H1 (cell line): ENCODE measurements around the gene NR2C2. TPM values are rescaled to one million over a fixed set of nuclear protein-coding genes. Genes with fewer than 3 reads are reported as not detected.

Experiments used
- CTCF ChIA-PET: fragments of 300-600 bp; sonication (Branson Sonifier 250); formaldehyde crosslinking; loops from one replicate; lab custom pipeline; 2021; ENCODE audit not compliant: partially characterized antibody; lab: Charles Lee
- POLR2A ChIA-PET: fragments of 300-600 bp; sonication (Branson Sonifier 250); formaldehyde crosslinking; loops from one replicate; lab custom pipeline; 2021; ENCODE audit warnings: inconsistent platforms; ENCODE audit not compliant: partially characterized antibody; lab: Charles Lee
- DNase-seq, 2 experiments: peaks; one replicate each; pipeline versions ENCODE4 v3.0.0 to v3.0.0-alpha.2; 2010 to 2022; ENCODE audit warnings: low spot score in 2 of 2, low read depth in 1 of 2, mixed read lengths in 1 of 2
- FAIRE-seq: peaks from 2 replicates; lab custom pipeline; 2011; peaks lifted over from hg19 to GRCh38; lab: Jason Lieb, UNC
- H2AFZ ChIP-seq: 2 replicates; pipeline ENCODE4 v1.8.1; 2012; ENCODE audit warnings: low read length, inconsistent platforms
- H2AK5ac ChIP-seq: 2 replicates; pipeline ENCODE4 v1.6.1; 2013; ENCODE audit warnings: low read depth, low read length
- H2BK120ac ChIP-seq: replicated peaks from 2 replicates; pipeline ENCODE3; 2013; ENCODE audit warnings: low read depth, low read length, inconsistent platforms
- H2BK12ac ChIP-seq: 2 replicates; pipeline ENCODE4 v1.6.1; 2013; ENCODE audit warnings: low read depth, low read length
- H2BK15ac ChIP-seq: 2 replicates; pipeline ENCODE4 v1.6.1; 2013; ENCODE audit warnings: low read length
- H2BK20ac ChIP-seq: 2 replicates; pipeline ENCODE4 v1.6.1; 2013; ENCODE audit warnings: low read length
- H2BK5ac ChIP-seq: 2 replicates; pipeline ENCODE4 v1.6.1; 2013; ENCODE audit warnings: low read depth, low read length
- H3K14ac ChIP-seq: 2 replicates; pipeline ENCODE4 v1.6.1; 2013; ENCODE audit warnings: inconsistent platforms; ENCODE audit not compliant: insufficient read length
- H3K18ac ChIP-seq: 2 replicates; pipeline ENCODE4 v1.6.1; 2013; ENCODE audit warnings: low read length; ENCODE audit errors: extremely low read depth
- H3K23ac ChIP-seq: 2 replicates; pipeline ENCODE4 v1.6.1; 2013; ENCODE audit warnings: inconsistent platforms; ENCODE audit not compliant: insufficient read length
- H3K23me2 ChIP-seq: 2 replicates; pipeline ENCODE4 v1.6.1; 2013; ENCODE audit warnings: low read depth, low read length
- H3K27ac ChIP-seq: 2 replicates; pipeline ENCODE4 v1.6.1; 2011; ENCODE audit warnings: low read depth, low read length, inconsistent platforms
- H3K27me3 ChIP-seq, 4 experiments: replicated peaks in 1 of 4; 1 replicate in 1 of 4; 2 replicates in 3 of 4; pipeline versions ENCODE4 v1.6.1 to v1.8.1; 2011 to 2013; ENCODE audit warnings: low read length in 3 of 4, mild to moderate bottlenecking in 3 of 4, inconsistent platforms in 2 of 4, mixed read lengths in 2 of 4, moderate library complexity in 1 of 4; ENCODE audit not compliant: control insufficient read depth in 3 of 4, insufficient read depth in 3 of 4; ENCODE audit errors: extremely low read depth in 1 of 4
- H3K36me3 ChIP-seq, 4 experiments: 2 replicates each; pipeline versions ENCODE4 v1.6.1 to v1.8.1; 2011 to 2013; ENCODE audit warnings: mild to moderate bottlenecking in 4 of 4, low read length in 3 of 4, moderate library complexity in 2 of 4, control low read depth in 1 of 4, inconsistent platforms in 1 of 4; ENCODE audit not compliant: insufficient read depth in 4 of 4, control insufficient read depth in 2 of 4
- H3K4ac ChIP-seq: replicated peaks from 2 replicates; pipeline ENCODE3; 2013; ENCODE audit warnings: low read length, low read depth, mixed read lengths, inconsistent platforms; ENCODE audit not compliant: insufficient read length
- H3K4me1 ChIP-seq, 4 experiments: replicated peaks in 1 of 4; 1 replicate in 1 of 4; 2 replicates in 3 of 4; pipeline versions ENCODE4 v1.6.1 to v1.8.1; 2011 to 2013; ENCODE audit warnings: low read length in 3 of 4, inconsistent platforms in 2 of 4, mixed read lengths in 1 of 4; ENCODE audit not compliant: insufficient read depth in 4 of 4, control insufficient read depth in 3 of 4
- H3K4me2 ChIP-seq, 2 experiments: 2 replicates each; pipeline versions ENCODE4 v1.6.1 to v1.8.1; 2011 to 2013; ENCODE audit warnings: low read depth in 2 of 2, low read length in 2 of 2, control low read depth in 1 of 2, inconsistent platforms in 1 of 2, mild to moderate bottlenecking in 1 of 2; ENCODE audit not compliant: insufficient read depth in 1 of 2
- H3K4me3 ChIP-seq, 4 experiments: fragments of 200-600, 300-600 bp in 1 of 4; sonication (generic), shearing (Covaris generic), sonication (Bioruptor Twin) in 1 of 4; 2 replicates each; pipeline versions ENCODE4 v1.5.1 to v1.8.1; 2011 to 2016; ENCODE audit warnings: low read length in 4 of 4, low read depth in 3 of 4, control low read depth in 2 of 4, inconsistent platforms in 2 of 4, mild to moderate bottlenecking in 2 of 4, mixed read lengths in 1 of 4, moderate library complexity in 1 of 4; ENCODE audit not compliant: insufficient read depth in 2 of 4; ENCODE audit errors: extremely low read depth in 1 of 4
- H3K56ac ChIP-seq: replicated peaks from 2 replicates; pipeline ENCODE3; 2013; ENCODE audit warnings: low read depth, mild to moderate bottlenecking, mixed read lengths, low read length, inconsistent platforms; ENCODE audit not compliant: insufficient read length
- H3K79me1 ChIP-seq: 2 replicates; pipeline ENCODE4 v1.6.1; 2013; ENCODE audit warnings: low read depth, low read length, control low read depth
- H3K79me2 ChIP-seq, 2 experiments: 2 replicates each; pipeline versions ENCODE4 v1.6.1 to v1.8.1; 2012 to 2013; ENCODE audit warnings: low read length in 2 of 2, mild to moderate bottlenecking in 2 of 2, inconsistent platforms in 1 of 2; ENCODE audit not compliant: insufficient read depth in 2 of 2, control insufficient read depth in 1 of 2
- H3K9ac ChIP-seq, 4 experiments: replicated peaks in 1 of 4; 1 replicate in 1 of 4; 2 replicates in 3 of 4; pipeline versions ENCODE4 v1.6.1 to v1.8.1; 2011 to 2013; ENCODE audit warnings: low read depth in 3 of 4, low read length in 3 of 4, control low read depth in 2 of 4, mild to moderate bottlenecking in 2 of 4, moderate library complexity in 2 of 4, inconsistent platforms in 1 of 4; ENCODE audit errors: extremely low read depth in 1 of 4
- H3K9me3 ChIP-seq, 2 experiments: 2 replicates each; pipeline versions ENCODE4 v1.6.1 to v1.8.1; 2012 to 2013; ENCODE audit warnings: mild to moderate bottlenecking in 2 of 2, moderate library complexity in 2 of 2, control low read depth in 1 of 2, inconsistent platforms in 1 of 2, low read depth in 1 of 2, low read length in 1 of 2, mixed read lengths in 1 of 2; ENCODE audit not compliant: insufficient read depth in 2 of 2
- H4K20me1 ChIP-seq, 2 experiments: replicated peaks in 1 of 2; 2 replicates each; pipeline versions ENCODE3 to v1.8.1; 2011 to 2013; ENCODE audit warnings: inconsistent platforms in 2 of 2, low read length in 2 of 2, mild to moderate bottlenecking in 1 of 2; ENCODE audit not compliant: insufficient read depth in 2 of 2, control insufficient read depth in 1 of 2
- H4K5ac ChIP-seq: 2 replicates; pipeline ENCODE4 v1.6.1; 2013; ENCODE audit warnings: low read length, low read depth, mixed read lengths, inconsistent platforms; ENCODE audit not compliant: insufficient read length
- H4K8ac ChIP-seq: 2 replicates; pipeline ENCODE4 v1.8.0; 2013; ENCODE audit warnings: mild to moderate bottlenecking, moderate library complexity, low read length, inconsistent platforms; ENCODE audit not compliant: insufficient read depth; ENCODE audit errors: extremely low read depth
- H4K91ac ChIP-seq: replicated peaks from 2 replicates; pipeline ENCODE3; 2013; ENCODE audit warnings: low read length, mixed read lengths, inconsistent platforms; ENCODE audit not compliant: insufficient read length
- ATF2 ChIP-seq: IDR thresholded peaks from 2 replicates; pipeline ENCODE4 v1.6.1; 2012; ENCODE audit warnings: low read length, inconsistent platforms
- CREB1 ChIP-seq: IDR thresholded peaks from 2 replicates; pipeline ENCODE4 v1.6.1; 2012; ENCODE audit warnings: inconsistent platforms
- HDAC2 ChIP-seq, 2 experiments: fragments of 300-600 bp in 1 of 2; sonication (generic) in 1 of 2; IDR thresholded peaks; 2 replicates each; pipeline ENCODE4 v1.6.1; 2011 to 2012; ENCODE audit warnings: low read depth in 2 of 2, low read length in 2 of 2, mild to moderate bottlenecking in 2 of 2, moderate library complexity in 2 of 2, borderline replicate concordance in 1 of 2, inconsistent platforms in 1 of 2
- JUN ChIP-seq: IDR thresholded peaks from 2 replicates; pipeline ENCODE4 v1.6.1; 2011; ENCODE audit warnings: low read depth, mild to moderate bottlenecking, improper control_type of control experiment, low read length
- KDM4A ChIP-seq: IDR thresholded peaks from one replicate; pipeline ENCODE4 v1.7.1; 2012; ENCODE audit warnings: low read depth, mild to moderate bottlenecking, moderate library complexity, low read length, inconsistent platforms; ENCODE audit not compliant: severe bottlenecking
- SIN3A ChIP-seq, 2 experiments: IDR thresholded peaks in 1 of 2; conservative IDR thresholded peaks in 1 of 2; 2 replicates each; pipeline ENCODE4 v1.6.1; 2011 to 2012; ENCODE audit warnings: low read length in 2 of 2, improper control_type of control experiment in 1 of 2, low read depth in 1 of 2, mild to moderate bottlenecking in 1 of 2
- SP4 ChIP-seq: IDR thresholded peaks from 2 replicates; pipeline ENCODE4 v1.6.1; 2012; ENCODE audit warnings: low read length, inconsistent platforms
- WGBS, 2 experiments: shearing (Covaris generic) in 1 of 2; methylation state at CpG; one replicate each; pipeline versions ENCODE4 v1.1.6 to v1.1.7; 2013 to 2015; ENCODE audit warnings: low lambda C conversion rate in 2 of 2, mixed read lengths in 2 of 2, inconsistent platforms in 1 of 2, low coverage in 1 of 2, missing lambda C conversion rate in 1 of 2; ENCODE audit not compliant: insufficient replicate concordance in 2 of 2, insufficient coverage in 1 of 2, insufficient read length in 1 of 2; ENCODE audit errors: extremely low coverage in 1 of 2, missing lambda C conversion rate in 1 of 2; 5-methylcytosine and 5-hydroxymethylcytosine counted together
- polyA plus RNA-seq, 7 experiments: library from polyadenylated mRNA; depleted of rRNA in 3 of 7; stranded (reverse) in 5 of 7; unstranded in 2 of 7; fragments of >200 nt in 5 of 7; fragments of 200-250 nt in 2 of 7; gene quantifications; 1 replicate in 5 of 7; 2 replicates in 1 of 7; 4 replicates in 1 of 7; pipeline versions ENCODE4 v1.2.1 to v1.2.3, GENCODE V29; 2011 to 2013; ENCODE audit warnings: missing spikeins in 2 of 7, mixed read lengths in 2 of 7
- total RNA-seq: library from RNA; stranded (reverse); fragmentation: NEBNext Ultra II Directional; extraction: Animal tissue kit (Norgen Biotek cat#: 25700); gene quantifications from 2 replicates; pipeline ENCODE4 v1.2.1, GENCODE V29; 2021

NR2C2 gene
- total and polyA plus RNA-seq, 2 of the 8 experiments (the other 6 are each of a cell fraction or from before 2014, with no cell fraction given): 16.6 to 44.4 TPM

DNA sequence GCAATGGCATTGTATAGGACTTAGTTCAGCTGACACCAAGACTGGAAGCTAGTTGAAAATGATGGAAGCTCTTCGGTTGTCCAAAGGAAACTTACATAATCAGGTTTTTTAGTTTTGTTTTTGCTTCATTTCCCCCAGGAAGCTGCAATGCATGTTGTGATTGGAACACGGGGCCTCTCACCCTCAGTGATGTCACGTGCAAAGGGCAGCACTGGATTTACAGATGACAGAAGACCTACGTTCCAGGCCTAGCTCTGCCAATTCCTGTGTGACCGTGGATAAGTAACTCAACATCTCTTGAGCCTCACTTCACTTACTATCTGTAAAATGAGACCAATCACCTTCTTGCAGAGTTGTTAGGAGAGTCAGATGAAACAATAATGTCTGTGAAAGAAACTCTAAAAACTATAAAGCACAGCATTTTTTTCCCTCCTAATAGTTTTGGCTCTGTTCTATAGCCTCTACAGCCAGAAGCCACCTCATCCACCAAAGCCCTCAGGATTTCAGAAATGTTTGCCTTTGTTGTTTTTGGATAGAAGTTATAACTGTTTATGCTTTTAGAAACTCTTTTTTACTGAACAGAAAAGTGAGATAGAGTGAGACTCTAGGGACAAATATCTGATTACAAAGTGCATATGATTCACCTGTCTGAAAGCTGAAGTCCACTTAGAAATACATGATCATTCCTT is 146.9 kb downstream of the NR2C2 start:
- CTCF ChIA-PET: interaction anchor here (1.2 to 1.4 kb wide), 3 partner anchors 11 to 311 kb away, joined by 3 to 4 read pairs (median 4); no protein-coding TSS in a partner anchor
- peaks cover 4 to 19% (median 11%) of the 10 kb centered on the region in 4 experiments; a peak in 6 of 8 replicates for H3K36me3 ChIP-seq

More for the DNA sequence above, 146.9 kb downstream of the NR2C2 start:
- Histone ChIP-seq H3K18ac (no peak overlapping the region), H3K27me3 (no peaks in the 10 kb centered on the region), H4K91ac (no peak overlapping the region), H3K4me1 (peaks cover 0 to 3% (median 1%) of the 10 kb centered on the region in 4 experiments; a peak in 2 of 7 replicates), H2BK15ac (no peak overlapping the region), H2BK20ac (no peak overlapping the region), H3K14ac (no peak overlapping the region), H3K9ac (no peak overlapping the region), H3K4me2 (no peak overlapping the region), H2AFZ (no peak overlapping the region), H4K20me1 (peaks cover 0 to 3% of the 10 kb centered on the region in 2 experiments), H2BK5ac (no peak overlapping the region), H4K5ac (no peak overlapping the region), H3K9me3 (no peaks in the 10 kb centered on the region), H3K79me2 (peaks cover 0 to 13% of the 10 kb centered on the region in 2 experiments), H3K23me2 (peaks cover 5% of the 10 kb centered on the region), H3K79me1 (peaks cover 3% of the 10 kb centered on the region; the same call in 1 of the 2 replicates), H2AK5ac (no peak overlapping the region), H3K4me3 (no peak overlapping the region), H3K56ac (no peak overlapping the region), H3K4ac (no peak overlapping the region), H4K8ac (no peak overlapping the region), H3K23ac (no peak overlapping the region), H3K27ac (no peak overlapping the region), H2BK120ac (no peak overlapping the region), H2BK12ac (no peak overlapping the region)
- whole genome bisulfite sequencing, 2 experiments: 83% methylated on average over 5 of the region's 5 CpGs; no CpG with 5 or more reads in 1 of the 2 experiments
- FAIRE-seq: no peak
- TF ChIP-seq ATF2: no peak
- no peak for TF ChIP-seq SIN3A (conservative IDR thresholded peaks at IDR 0.05 in 1 of 2, IDR thresholded peaks at IDR 0.05 in 1 of 2; ENCODE audit: low read depth in 1 of 2, low read length in 2 of 2)
- no peak for TF ChIP-seq KDM4A
- no peak for TF ChIP-seq SP4
- no peak for TF ChIP-seq JUN
- no peak for TF ChIP-seq HDAC2 (IDR thresholded peaks at IDR 0.05; ENCODE audit: borderline replicate concordance in 1 of 2, low read depth in 2 of 2, low read length in 2 of 2)
- TF ChIP-seq CREB1: no peak
- POLR2A ChIA-PET: interaction anchor here (1.0 kb wide), 1 partner anchor 8 kb away, joined by 5 read pairs; no protein-coding TSS in a partner anchor
- no peak for DNase-seq
